Measurements from ENCODE around the gene HRK.

GRCh38 chr12:116807546-116807945, 73.7 kb downstream of the HRK start:
- no peak for TF ChIP-seq CTCF (IDR thresholded peaks at IDR 0.05; ENCODE audit: control extremely low read depth in 1 of 3, insufficient read depth in 1 of 3, low read depth in 1 of 3, low read length in 3 of 3)
- no peak for TF ChIP-seq POLR2A (IDR thresholded peaks at IDR 0.05; ENCODE audit: control extremely low read depth in 1 of 2, low read depth in 2 of 2, low read length in 2 of 2)
- TF ChIP-seq TAF1 (IDR thresholded peaks at IDR 0.05; ENCODE audit: low read depth, low read length): no peak
- no peak for TF ChIP-seq TCF12 (IDR thresholded peaks at IDR 0.05; ENCODE audit: low read depth, low read length)
- no peak for TF ChIP-seq CHD1 (IDR thresholded peaks at IDR 0.05; ENCODE audit: low read depth, low read length)
- TF ChIP-seq CBX8 (IDR thresholded peaks at IDR 0.05; ENCODE audit: borderline replicate concordance, low read depth, low read length): no peak
- TF ChIP-seq EZH2 (IDR thresholded peaks at IDR 0.05; ENCODE audit: low read depth, low read length, severe bottlenecking): no peak
- TF ChIP-seq GTF2F1 (IDR thresholded peaks at IDR 0.05; ENCODE audit: borderline replicate concordance, low read depth, low read length): no peak
- TF ChIP-seq, protein P1, sequence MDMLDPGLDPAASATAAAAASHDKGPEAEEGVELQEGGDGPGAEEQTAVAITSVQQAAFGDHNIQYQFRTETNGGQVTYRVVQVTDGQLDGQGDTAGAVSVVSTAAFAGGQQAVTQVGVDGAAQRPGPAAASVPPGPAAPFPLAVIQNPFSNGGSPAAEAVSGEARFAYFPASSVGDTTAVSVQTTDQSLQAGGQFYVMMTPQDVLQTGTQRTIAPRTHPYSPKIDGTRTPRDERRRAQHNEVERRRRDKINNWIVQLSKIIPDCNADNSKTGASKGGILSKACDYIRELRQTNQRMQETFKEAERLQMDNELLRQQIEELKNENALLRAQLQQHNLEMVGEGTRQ (IDR thresholded peaks at IDR 0.05; ENCODE audit: low read length): no peak
- TF ChIP-seq RAD21 (IDR thresholded peaks at IDR 0.05 in 1 of 2, conservative IDR thresholded peaks at IDR 0.05 in 1 of 2; ENCODE audit: low read depth in 2 of 2, low read length in 2 of 2): no peak
- no peak for TF ChIP-seq KDM1A (IDR thresholded peaks at IDR 0.05; ENCODE audit: borderline replicate concordance, low read length)
- TF ChIP-seq SP1 (IDR thresholded peaks at IDR 0.05; ENCODE audit: low read depth, low read length): no peak
- no peak for TF ChIP-seq PHF8 (conservative IDR thresholded peaks at IDR 0.05; ENCODE audit: low read depth, low read length)
